Measurements from ENCODE around the gene CSNK1G1.

The CSNK1G1 gene

GRCh38 chr15:64285871-64286270 is 70.1 kb downstream of the CSNK1G1 start:
- no peak for DNase-seq

- DNase-seq: no peak
Measured at GRCh38 chr15:64285150-64285549, 70.8 kb downstream of the CSNK1G1 start.

GRCh38 chr15:64284042-64284441 is 71.9 kb downstream of the CSNK1G1 start:
- no peak for DNase-seq

GRCh38 chr15:64282701-64283100 is 73.3 kb downstream of the CSNK1G1 start:
- no peak for DNase-seq

GRCh38 chr15:64279131-64279530 is 76.8 kb downstream of the CSNK1G1 start:
- DNase-seq: no peak

GRCh38 chr15:64275934-64276333 is 80.0 kb downstream of the CSNK1G1 start:
- DNase-seq: no peak

- DNase-seq: no peak
Measured at GRCh38 chr15:64274341-64274950, 81.5 kb downstream of the CSNK1G1 start.

GRCh38 chr15:64267331-64267973 is 88.5 kb downstream of the CSNK1G1 start:
- no peak for DNase-seq

- DNase-seq: peak; percentile 11
Measured at GRCh38 chr15:64265188-64265587, 90.8 kb downstream of the CSNK1G1 start.

GRCh38 chr15:64264502-64264901 is 91.5 kb downstream of the CSNK1G1 start:
- no peak for DNase-seq

GRCh38 chr15:64263567-64263966 is 92.4 kb downstream of the CSNK1G1 start:
- DNase-seq: no peak

GRCh38 chr15:64256051-64256450 is 99.9 kb downstream of the CSNK1G1 start:
- no peak for DNase-seq

GRCh38 chr15:64251658-64252057 is 104.3 kb downstream of the CSNK1G1 start:
- no peak for DNase-seq

GRCh38 chr15:64251121-64251520 is 104.9 kb downstream of the CSNK1G1 start:
- DNase-seq: peak; percentile 9

GRCh38 chr15:64249883-64250575 is 105.9 kb downstream of the CSNK1G1 start:
- no peak for DNase-seq

- no peak for DNase-seq
Measured at GRCh38 chr15:64249406-64249805, 106.6 kb downstream of the CSNK1G1 start.

- peak; percentile 16 for DNase-seq
Measured at GRCh38 chr15:64247906-64248541, 107.9 kb downstream of the CSNK1G1 start.

GRCh38 chr15:64247535-64247905 is 108.5 kb downstream of the CSNK1G1 start:
- no peak for DNase-seq

GRCh38 chr15:64246364-64247189 is 109.4 kb downstream of the CSNK1G1 start:
- peak; percentile 70 for DNase-seq

- no peak for DNase-seq
Measured at GRCh38 chr15:64245405-64245804, 110.6 kb downstream of the CSNK1G1 start.

GRCh38 chr15:64237677-64238076 is 118.3 kb downstream of the CSNK1G1 start:
- DNase-seq: no peak

- no peak for DNase-seq
Measured at GRCh38 chr15:64236156-64236894, 119.6 kb downstream of the CSNK1G1 start.

All from stimulated activated CD4-positive, alpha-beta T cell treated with anti-CD3 and anti-CD28 coated beads, Interleukin-1b, Interleukin-23, amount 100 ng/mL, for 48 hours (primary cell).